HCT116 (cell line): Measurements from ENCODE around the gene KRT6A. TPM values are rescaled to one million over a fixed set of nuclear protein-coding genes. Genes with fewer than 3 reads are reported as not detected.

Experiments used
- ATAC-seq: fragments of 200-7000 bp; cut with Tn5 transposase; 2 replicates; pipeline ENCODE4 v1.9.1; 2020; ENCODE audit warnings: mild to moderate bottlenecking, moderate library complexity
- BruUV-seq: library from RNA; stranded (reverse); fragments of 400-500 nt; replicated peaks from 2 replicates; lab custom pipeline; 2021; lab: Mats Ljungman, UMichigan
- CTCF ChIA-PET: fragments of 300-600 bp; sonication (Branson Sonifier 250); formaldehyde crosslinking; loops from one replicate; lab custom pipeline; 2021; ENCODE audit warnings: antibody characterized with exemption; lab: Charles Lee
- POLR2A ChIA-PET: fragments of 300-600, 350-600 bp; sonication (Branson Sonifier 250); formaldehyde crosslinking; loops from one replicate; lab custom pipeline; 2021; ENCODE audit warnings: antibody characterized with exemption; lab: Charles Lee
- RAD21 ChIA-PET, 2 experiments: fragments of 300-600 bp; sonication (Branson Sonifier 250); formaldehyde crosslinking; loops; one replicate each; lab custom pipeline; 2023; ENCODE audit warnings: low total read pairs in 2 of 2; ENCODE audit not compliant: uncharacterized antibody in 2 of 2, unreplicated experiment in 2 of 2, low non-redundant PET in 1 of 2; lab: Charles Lee
- DNase-seq: peaks from one replicate; pipeline ENCODE4 v3.0.0-alpha.2; 2010; ENCODE audit warnings: low read depth, low spot score
- H2AFZ ChIP-seq: fragments of 200-600 bp; shearing (Covaris generic), sonication (generic); 2 replicates; pipeline ENCODE4 v1.6.1; 2017; ENCODE audit warnings: low read depth, mixed run types, mixed read lengths, antibody characterized with exemption, low read length; ENCODE audit not compliant: poor library complexity, severe bottlenecking
- H3K27ac ChIP-seq: 2 replicates; pipeline ENCODE4 v1.5.1; 2012; ENCODE audit warnings: low read depth, low read length
- H3K27me3 ChIP-seq: fragments of 200-600 bp; sonication (generic); 2 replicates; pipeline ENCODE4 v1.6.1; 2016; ENCODE audit warnings: mixed run types, low read length, mixed read lengths; ENCODE audit not compliant: insufficient read depth
- H3K36me3 ChIP-seq, 2 experiments: fragments of 200-500 bp in 1 of 2; fragments of 200-600 bp in 1 of 2; sonication (Bioruptor generic) in 1 of 2; sonication (generic) in 1 of 2; 2 replicates each; pipeline versions ENCODE4 v1.5.1 to v1.6.1; 2014 to 2016; ENCODE audit warnings: low read length in 2 of 2, inconsistent platforms in 1 of 2, mixed read lengths in 1 of 2, mixed run types in 1 of 2; ENCODE audit not compliant: insufficient read depth in 2 of 2, control insufficient read depth in 1 of 2
- H3K4me1 ChIP-seq, 2 experiments: fragments of 200-600 bp in 1 of 2; sonication (generic) in 1 of 2; 2 replicates each; pipeline versions ENCODE4 v1.5.1 to v1.6.1; 2012 to 2017; ENCODE audit warnings: low read length in 2 of 2, inconsistent platforms in 1 of 2, mild to moderate bottlenecking in 1 of 2, mixed read lengths in 1 of 2, mixed run types in 1 of 2, moderate library complexity in 1 of 2; ENCODE audit not compliant: insufficient read depth in 2 of 2, control insufficient read depth in 1 of 2
- H3K4me2 ChIP-seq: fragments of 200-600 bp; sonication (generic); 2 replicates; pipeline ENCODE4 v1.6.1; 2017; ENCODE audit warnings: mixed run types, low read length, mixed read lengths
- H3K4me3 ChIP-seq, 2 experiments: fragments of 200-600 bp in 1 of 2; sonication (generic) in 1 of 2; replicated peaks in 1 of 2; 2 replicates each; pipeline ENCODE4 v1.5.1; 2011 to 2016; ENCODE audit warnings: low read length in 2 of 2, control low read depth in 1 of 2, low read depth in 1 of 2, mild to moderate bottlenecking in 1 of 2, mixed read lengths in 1 of 2, mixed run types in 1 of 2
- H3K79me2 ChIP-seq: fragments of 200-600 bp; sonication (generic); 2 replicates; pipeline ENCODE4 v1.6.1; 2017; ENCODE audit warnings: mild to moderate bottlenecking, mixed run types, low read length, moderate library complexity, mixed read lengths; ENCODE audit not compliant: insufficient read depth
- H3K9ac ChIP-seq: fragments of 200-600 bp; sonication (generic); 2 replicates; pipeline ENCODE4 v1.6.1; 2016; ENCODE audit warnings: low read length, mixed read lengths
- H3K9me2 ChIP-seq: fragments of 200-600 bp; sonication (generic), shearing (Covaris generic); 2 replicates; pipeline ENCODE4 v1.6.1; 2017; ENCODE audit warnings: mixed run types, mild to moderate bottlenecking, moderate library complexity; ENCODE audit not compliant: insufficient read depth
- H3K9me3 ChIP-seq, 2 experiments: fragments of 200-500 bp in 1 of 2; fragments of 200-600 bp in 1 of 2; sonication (Bioruptor generic) in 1 of 2; sonication (generic) in 1 of 2; 2 replicates each; pipeline ENCODE4 v1.6.1; 2014 to 2017; ENCODE audit warnings: low read length in 2 of 2, mixed read lengths in 2 of 2, inconsistent platforms in 1 of 2, low read depth in 1 of 2, mild to moderate bottlenecking in 1 of 2, mixed run types in 1 of 2, moderate library complexity in 1 of 2; ENCODE audit not compliant: control insufficient read depth in 1 of 2, insufficient read depth in 1 of 2
- H4K20me1 ChIP-seq: fragments of 200-600 bp; sonication (generic), shearing (Covaris generic); 2 replicates; pipeline ENCODE4 v1.6.1; 2017; ENCODE audit warnings: mixed run types, mild to moderate bottlenecking, moderate library complexity; ENCODE audit not compliant: insufficient read depth
- CBX3 ChIP-seq: IDR thresholded peaks from 2 replicates; pipeline ENCODE4 v1.6.1; 2012; ENCODE audit warnings: low read depth
- CEBPB ChIP-seq: IDR thresholded peaks from 2 replicates; pipeline ENCODE4 v1.6.1; 2012; ENCODE audit warnings: low read depth
- CTCF ChIP-seq, 3 experiments: fragments of 200-600 bp in 1 of 3; sonication (generic) in 1 of 3; IDR thresholded peaks in 2 of 3; conservative IDR thresholded peaks in 1 of 3; 2 replicates each; pipeline ENCODE4 v1.5.1; 2012 to 2017; ENCODE audit warnings: low read depth in 2 of 3, low read length in 2 of 3, antibody characterized with exemption in 1 of 3, borderline replicate concordance in 1 of 3, control low read depth in 1 of 3, mild to moderate bottlenecking in 1 of 3, mixed read lengths in 1 of 3, mixed run types in 1 of 3, moderate library complexity in 1 of 3; ENCODE audit not compliant: insufficient read depth in 1 of 3
- EGR1 ChIP-seq: IDR thresholded peaks from 2 replicates; pipeline ENCODE4 v1.6.1; 2012; ENCODE audit warnings: low read depth
- ELF1 ChIP-seq: IDR thresholded peaks from 2 replicates; pipeline ENCODE4 v1.6.1; 2012; ENCODE audit warnings: low read depth, borderline replicate concordance
- EZH2phosphoT487 ChIP-seq: fragments of 200-600 bp; IDR thresholded peaks from 2 replicates; pipeline ENCODE4 v1.6.1; 2018; ENCODE audit warnings: antibody characterized with exemption, borderline replicate concordance
- FOSL1 ChIP-seq: IDR thresholded peaks from 2 replicates; pipeline ENCODE4 v1.6.1; 2012; ENCODE audit warnings: low read depth
- JUND ChIP-seq: IDR thresholded peaks from 2 replicates; pipeline ENCODE4 v1.6.1; 2012
- MAX ChIP-seq: IDR thresholded peaks from 2 replicates; pipeline ENCODE4 v1.6.1; 2012
- POLR2A ChIP-seq: IDR thresholded peaks from 2 replicates; pipeline ENCODE4 v1.7.0; 2011; ENCODE audit warnings: borderline replicate concordance; ENCODE audit not compliant: insufficient read depth, insufficient read length; ENCODE audit errors: extremely low read depth
- RAD21 ChIP-seq: IDR thresholded peaks from 2 replicates; pipeline ENCODE4 v1.6.1; 2012; ENCODE audit warnings: low read depth, mild to moderate bottlenecking
- REST ChIP-seq: IDR thresholded peaks from 2 replicates; pipeline ENCODE4 v1.6.1; 2012; ENCODE audit warnings: low read depth
- SIN3A ChIP-seq: IDR thresholded peaks from 2 replicates; pipeline ENCODE4 v1.6.1; 2012; ENCODE audit warnings: low read depth
- SP1 ChIP-seq: IDR thresholded peaks from 2 replicates; pipeline ENCODE4 v1.6.1; 2012; ENCODE audit warnings: low read depth
- SRF ChIP-seq: IDR thresholded peaks from 2 replicates; pipeline ENCODE4 v1.6.1; 2012; ENCODE audit warnings: low read depth
- YY1 ChIP-seq: IDR thresholded peaks from 2 replicates; pipeline ENCODE4 v1.6.1; 2011; ENCODE audit warnings: low read length, low read depth, moderate library complexity, mild to moderate bottlenecking; ENCODE audit not compliant: insufficient replicate concordance; ENCODE audit errors: extremely low read depth
- ZNF274 ChIP-seq: fragments of 200-500 bp; sonication (Bioruptor generic); IDR thresholded peaks from 2 replicates; pipeline ENCODE4 v1.6.1; 2014; ENCODE audit warnings: mild to moderate bottlenecking, low read depth, low read length, inconsistent platforms
- intact Hi-C: fragments of 100-400 bp; cut with micrococcal nuclease; formaldehyde crosslinking; loops from 2 replicates; pipeline ENCODE4 v1.10.0; 2022
- total RNA-seq: library from RNA; stranded (reverse); gene quantifications from one replicate; pipeline ENCODE4 v1.2.1, GENCODE V29; 2021; ENCODE audit not compliant: unreplicated experiment

The KRT6A gene
- total RNA-seq, 1 experiment from 2014 or later, result 0.66 TPM

GRCh38 chr12:52530905-52531304 lies 37.8 kb upstream of the KRT6A start:
- BruUV-seq, result no TSS peak
- intact Hi-C loops, result no loop called here

GRCh38 chr12:52530366-52530765 lies 37.3 kb upstream of the KRT6A start:
- CTCF ChIA-PET, result no interaction called here
- H3K4me1 ChIP-seq, result peaks cover 0 to 7% of the 10 kb centered on the region in 2 experiments; a peak in 1 of 4 replicates
- no peaks in the 10 kb centered on the region for H3K36me3 ChIP-seq
- no peaks in the 10 kb centered on the region for H3K27me3 ChIP-seq
- no peak overlapping the region for H3K4me3 ChIP-seq
- no peak overlapping the region for H3K27ac ChIP-seq
- BruUV-seq, result no TSS peak
- no peak overlapping the region for H3K9ac ChIP-seq
- POLR2A ChIA-PET, result no interaction called here
- DNase-seq (no peak), ATAC-seq (no peak)
- no peaks in the 10 kb centered on the region for H3K9me3 ChIP-seq
- H4K20me1 ChIP-seq, result no peaks in the 10 kb centered on the region
- no peak overlapping the region for H2AFZ ChIP-seq
- H3K4me2 ChIP-seq, result no peak overlapping the region
- no peaks in the 10 kb centered on the region for H3K9me2 ChIP-seq
- RAD21 ChIA-PET, result no interaction called here
- intact Hi-C loops, result no loop called here
- H3K79me2 ChIP-seq, result no peaks in the 10 kb centered on the region
- no peak for TF ChIP-seq SRF
- no peak for TF ChIP-seq JUND
- TF ChIP-seq REST, result no peak
- no peak for TF ChIP-seq POLR2A
- no peak for TF ChIP-seq ELF1
- TF ChIP-seq EGR1, result no peak
- TF ChIP-seq RAD21, result no peak
- no peak for TF ChIP-seq ZNF274
- no peak for TF ChIP-seq CTCF (IDR thresholded peaks at IDR 0.05 in 2 of 3, conservative IDR thresholded peaks at IDR 0.05 in 1 of 3; ENCODE audit: borderline replicate concordance in 1 of 3, insufficient read depth in 1 of 3, low read depth in 2 of 3, low read length in 2 of 3)
- TF ChIP-seq SP1, result no peak
- no peak for TF ChIP-seq MAX
- no peak for TF ChIP-seq CBX3
- TF ChIP-seq CEBPB, result no peak
- TF ChIP-seq FOSL1, result no peak
- TF ChIP-seq YY1, result no peak
- TF ChIP-seq SIN3A, result no peak
- TF ChIP-seq EZH2phosphoT487, result no peak

More at GRCh38 chr12:52530905-52531304, 37.8 kb upstream of the KRT6A start:
- no peaks in the 10 kb centered on the region for H4K20me1 ChIP-seq
- H3K9ac ChIP-seq, result no peak overlapping the region
- no peaks in the 10 kb centered on the region for H3K36me3 ChIP-seq
- H3K4me3 ChIP-seq, result no peak overlapping the region
- CTCF ChIA-PET, result no interaction called here
- H3K4me2 ChIP-seq, result no peak overlapping the region
- TF ChIP-seq FOSL1 (no peak), CEBPB (no peak)
- TF ChIP-seq, all 23 proteins: peak for 0
- no peak overlapping the region for H2AFZ ChIP-seq
- H3K27me3 ChIP-seq, result no peaks in the 10 kb centered on the region
- RAD21 ChIA-PET, result no interaction called here
- no peaks in the 10 kb centered on the region for H3K9me2 ChIP-seq
- peaks cover 0 to 1% of the 10 kb centered on the region in 2 experiments; a peak in 1 of 4 replicates for H3K4me1 ChIP-seq
- ATAC-seq (no peak), DNase-seq (no peak)
- H3K27ac ChIP-seq, result no peak overlapping the region
- no peaks in the 10 kb centered on the region for H3K79me2 ChIP-seq
- H3K9me3 ChIP-seq, result no peaks in the 10 kb centered on the region
- POLR2A ChIA-PET, result no interaction called here
